NCI-H345 (cell line): ENCODE results near the gene MAPK8IP1.

Experiments used
- DNase-seq: peaks from one replicate; lab custom pipeline; 2025; lab: John Stamatoyannopoulos, UW

Gene MAPK8IP1

DNA sequence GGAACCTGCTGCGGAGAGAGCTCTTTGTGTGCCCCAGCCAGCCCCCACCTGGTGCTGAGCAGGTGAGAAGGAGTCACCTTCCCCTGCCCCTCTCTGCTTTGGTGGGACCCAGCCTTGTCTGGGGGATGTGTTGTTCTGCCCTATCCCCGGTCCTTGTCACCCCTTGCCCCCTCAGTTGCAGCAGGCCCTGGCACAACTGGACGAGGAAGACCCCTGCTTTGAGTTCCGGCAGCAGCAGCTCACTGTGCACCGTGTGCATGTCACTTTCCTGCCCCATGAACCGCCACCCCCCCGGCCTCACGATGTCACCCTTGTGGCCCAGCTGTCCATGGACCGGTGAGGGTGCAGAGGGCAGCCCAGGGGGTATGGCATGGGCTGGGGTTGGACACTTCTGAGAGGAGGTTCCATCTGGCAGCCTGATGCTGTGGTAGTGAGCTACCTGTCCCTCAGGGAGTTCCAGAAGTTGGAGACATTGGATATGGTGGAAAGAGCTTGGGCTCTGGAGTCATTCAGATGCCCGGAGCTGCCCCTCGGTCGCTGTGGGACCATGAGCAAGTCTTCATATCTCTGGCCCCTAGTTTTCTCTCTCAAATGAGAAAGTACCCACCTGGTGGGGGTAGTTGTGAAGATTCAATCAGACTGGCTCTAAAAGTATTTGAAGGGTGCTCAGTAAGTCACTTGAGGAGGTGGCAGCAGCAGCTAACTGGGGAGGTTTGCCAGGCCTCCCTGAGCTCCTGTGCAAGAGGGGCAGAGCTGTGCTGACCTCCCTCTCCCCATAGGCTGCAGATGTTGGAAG is 41.3 kb downstream of the MAPK8IP1 start:
- DNase-seq = no peak

DNA sequence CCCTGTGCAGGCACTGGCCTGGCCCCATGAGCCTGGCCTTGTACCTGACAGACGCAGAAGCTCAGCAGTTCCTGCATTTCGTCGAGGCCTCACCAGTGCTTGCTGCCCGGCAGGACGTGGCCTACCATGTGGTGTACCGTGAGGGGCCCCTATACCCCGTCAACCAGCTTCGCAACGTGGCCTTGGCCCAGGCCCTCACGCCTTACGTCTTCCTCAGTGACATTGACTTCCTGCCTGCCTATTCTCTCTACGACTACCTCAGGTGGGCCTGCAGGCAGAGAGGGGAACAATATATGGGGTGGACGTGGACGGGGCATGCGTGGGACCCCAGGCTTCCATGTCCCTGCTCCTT is 41.9 kb downstream of the MAPK8IP1 start:
- DNase-seq = no peak

DNA sequence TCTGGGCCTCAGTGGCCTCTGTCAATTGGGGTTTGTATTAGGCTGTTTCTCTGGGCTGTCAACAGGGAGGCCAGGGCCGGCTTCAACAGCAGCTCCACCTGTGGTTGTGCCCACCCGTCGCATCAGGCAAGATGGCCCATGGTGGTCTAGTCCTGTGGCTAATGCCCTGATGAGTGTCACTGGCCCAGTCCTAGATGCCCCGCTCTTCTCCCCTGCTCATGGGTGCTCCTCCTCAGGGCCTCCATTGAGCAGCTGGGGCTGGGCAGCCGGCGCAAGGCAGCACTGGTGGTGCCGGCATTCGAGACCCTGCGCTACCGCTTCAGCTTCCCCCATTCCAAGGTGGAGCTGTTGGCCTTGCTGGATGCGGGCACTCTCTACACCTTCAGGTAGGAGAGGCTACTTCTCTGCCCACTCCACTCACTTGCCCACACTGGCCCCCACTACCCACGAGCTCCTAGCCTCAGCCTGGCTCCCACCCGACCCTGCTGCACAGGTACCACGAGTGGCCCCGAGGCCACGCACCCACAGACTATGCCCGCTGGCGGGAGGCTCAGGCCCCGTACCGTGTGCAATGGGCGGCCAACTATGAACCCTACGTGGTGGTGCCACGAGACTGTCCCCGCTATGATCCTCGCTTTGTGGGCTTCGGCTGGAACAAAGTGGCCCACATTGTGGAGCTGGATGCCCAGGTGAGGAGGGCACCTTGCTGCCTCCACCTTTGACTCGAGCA is 42.4 kb downstream of the MAPK8IP1 start:
- no peak for DNase-seq

DNA sequence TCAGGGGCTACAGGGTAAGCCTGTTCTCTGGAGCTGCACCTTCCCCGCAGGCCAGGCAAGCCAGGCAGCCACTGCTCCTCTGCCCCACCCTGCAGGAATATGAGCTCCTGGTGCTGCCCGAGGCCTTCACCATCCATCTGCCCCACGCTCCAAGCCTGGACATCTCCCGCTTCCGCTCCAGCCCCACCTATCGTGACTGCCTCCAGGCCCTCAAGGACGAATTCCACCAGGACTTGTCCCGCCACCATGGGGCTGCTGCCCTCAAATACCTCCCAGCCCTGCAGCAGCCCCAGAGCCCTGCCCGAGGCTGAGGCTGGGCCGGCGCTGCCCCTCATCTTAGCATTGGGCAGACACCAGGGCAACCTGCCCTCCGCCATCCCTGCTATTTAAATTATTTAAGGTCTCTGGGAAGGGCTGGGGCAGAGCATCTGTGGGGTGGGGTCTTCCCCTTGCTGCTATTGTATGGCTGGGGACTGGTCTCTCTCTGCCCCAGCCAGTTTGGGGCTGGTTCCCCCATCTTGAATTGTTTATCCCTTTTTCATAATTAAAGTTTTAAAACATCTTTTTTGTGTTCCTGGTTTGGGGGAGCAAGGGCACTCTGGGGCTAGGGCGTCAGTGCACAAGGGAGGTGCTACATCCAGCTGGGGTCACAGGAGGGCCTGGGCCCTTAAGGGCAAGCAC is 43.2 kb downstream of the MAPK8IP1 start:
- DNase-seq = no peak

DNA sequence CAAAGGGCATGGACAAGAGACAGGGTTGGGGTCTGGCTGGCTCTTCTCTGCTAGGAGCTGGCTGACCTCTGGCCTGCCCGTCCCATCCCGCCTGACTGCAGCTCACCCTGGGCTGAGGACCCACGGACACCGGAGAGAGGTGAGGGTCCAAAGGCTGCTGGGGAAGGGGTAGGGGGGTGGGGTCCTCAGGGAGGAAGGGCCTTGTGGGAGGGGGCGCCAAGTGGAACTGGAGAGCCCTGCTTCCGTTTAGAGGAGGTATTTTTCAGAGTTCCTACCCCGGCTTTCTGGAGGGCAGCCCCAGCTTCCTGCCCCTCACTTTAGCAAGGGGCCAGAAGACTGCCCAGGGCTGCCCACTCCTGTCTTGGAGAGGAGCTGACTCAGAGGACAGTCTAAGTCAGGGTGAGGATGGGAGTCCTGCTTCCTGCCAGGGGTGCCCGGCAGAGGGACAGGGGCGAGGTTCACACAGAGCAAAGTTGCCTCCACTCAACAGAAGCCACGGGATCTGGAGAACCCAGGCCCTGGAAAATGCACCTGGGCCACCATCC is 44.1 kb downstream of the MAPK8IP1 start:
- DNase-seq = no peak

DNA sequence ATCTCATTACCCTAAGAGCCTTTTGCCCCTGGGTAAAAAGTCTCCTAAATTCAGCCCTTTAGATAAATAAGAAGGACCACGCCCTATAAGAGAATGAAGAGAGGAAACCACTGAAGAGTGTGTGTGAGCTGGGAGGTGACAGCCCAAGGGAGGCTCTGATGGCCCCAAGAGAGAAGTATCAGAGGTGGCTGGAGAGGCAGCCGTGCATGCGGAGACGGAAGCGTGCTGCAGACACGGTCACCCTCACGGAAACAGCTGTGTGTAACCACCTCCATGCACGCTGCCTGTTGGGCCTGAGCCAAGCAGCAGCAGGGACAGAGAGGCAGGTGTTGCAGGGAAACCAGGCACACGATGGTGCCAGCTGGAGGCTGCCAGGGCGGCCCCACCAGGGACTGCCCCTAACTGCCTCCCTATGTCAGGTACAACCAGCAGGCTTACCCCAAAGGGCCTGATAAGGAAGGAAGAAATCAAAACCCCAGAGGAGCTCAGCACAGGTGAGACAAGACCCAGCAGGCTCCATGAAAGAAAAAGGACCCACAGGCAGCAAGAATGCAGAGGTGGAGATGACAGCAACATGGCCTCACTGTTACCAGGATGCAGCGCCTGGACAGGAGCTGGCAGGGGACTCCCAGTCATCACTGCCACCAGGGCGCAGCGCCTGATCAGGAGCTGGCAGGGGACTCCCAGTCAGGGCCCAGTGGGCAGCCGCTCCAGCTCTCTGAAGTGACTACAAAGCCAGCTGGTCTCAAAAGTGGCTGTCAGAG is 44.8 kb downstream of the MAPK8IP1 start:
- DNase-seq = peak; percentile 92

DNA sequence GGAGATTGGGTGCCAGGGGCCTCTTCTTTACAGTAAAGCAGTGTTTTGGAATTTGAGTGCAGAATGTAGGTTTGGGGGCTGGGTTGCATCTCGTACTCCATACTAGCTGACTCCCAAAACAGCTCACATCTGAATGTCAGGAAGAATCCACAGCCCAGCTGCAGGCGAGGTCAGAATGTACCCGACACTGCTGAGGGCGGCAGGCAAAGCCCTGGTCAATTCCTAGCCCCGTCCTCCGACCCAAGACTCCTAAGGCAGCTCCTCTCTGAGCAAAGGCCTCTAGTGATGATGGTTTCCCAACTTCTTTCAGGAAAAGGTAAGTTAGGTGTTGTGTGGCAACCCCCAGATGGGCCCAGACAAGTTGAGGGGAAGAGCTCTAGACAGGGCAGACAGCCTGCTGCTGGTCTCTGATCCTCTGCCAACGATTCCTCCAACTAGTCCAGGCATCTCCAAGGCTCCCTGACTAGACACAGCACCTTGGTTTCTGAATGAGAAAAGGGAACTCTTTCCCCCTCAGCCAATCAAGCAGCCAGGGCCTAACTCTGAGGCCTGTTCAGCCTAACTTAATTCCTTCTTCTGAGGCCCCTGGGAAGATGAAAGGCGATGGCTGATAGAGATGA is 45.6 kb downstream of the MAPK8IP1 start:
- no peak for DNase-seq

DNA sequence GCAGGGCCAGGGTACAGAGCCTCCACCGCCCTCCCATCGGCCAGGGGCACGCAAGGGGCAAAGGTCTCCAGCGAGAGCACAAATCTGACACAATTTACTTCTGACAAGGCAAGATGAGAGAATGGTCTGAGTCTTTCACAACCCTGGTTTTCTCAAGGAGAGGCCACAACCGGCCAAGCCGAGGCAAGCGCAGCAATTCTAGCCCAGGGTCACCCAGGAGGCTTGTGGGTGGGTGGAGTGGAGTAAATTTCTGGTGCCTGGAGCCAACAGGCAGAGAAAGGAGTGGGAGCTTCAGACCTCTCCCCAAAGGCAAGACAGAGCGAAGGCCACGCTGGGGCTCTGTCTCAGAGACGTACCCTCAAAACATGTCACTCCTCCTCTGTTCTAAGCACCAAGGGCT is 46.3 kb downstream of the MAPK8IP1 start:
- no peak for DNase-seq

DNA sequence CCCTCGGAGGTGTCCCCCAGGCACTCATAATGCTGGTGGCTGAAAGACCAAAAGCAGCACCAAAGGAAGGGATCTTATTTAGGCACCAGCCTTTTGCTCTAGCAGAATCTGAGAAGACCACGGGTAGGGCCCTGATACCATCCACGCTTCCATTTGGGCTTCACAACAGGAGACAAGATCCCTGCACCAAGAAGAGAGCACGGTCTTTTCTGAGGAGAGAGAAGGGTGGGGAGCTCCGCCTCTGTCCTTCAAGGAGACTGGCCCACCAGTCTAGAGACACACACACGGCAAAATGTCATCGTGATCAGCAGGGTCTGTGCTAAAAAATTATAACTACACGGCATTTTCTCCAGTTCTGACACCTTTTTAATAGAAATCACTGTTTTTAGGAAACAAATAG is 46.8 kb downstream of the MAPK8IP1 start:
- DNase-seq = no peak

DNA sequence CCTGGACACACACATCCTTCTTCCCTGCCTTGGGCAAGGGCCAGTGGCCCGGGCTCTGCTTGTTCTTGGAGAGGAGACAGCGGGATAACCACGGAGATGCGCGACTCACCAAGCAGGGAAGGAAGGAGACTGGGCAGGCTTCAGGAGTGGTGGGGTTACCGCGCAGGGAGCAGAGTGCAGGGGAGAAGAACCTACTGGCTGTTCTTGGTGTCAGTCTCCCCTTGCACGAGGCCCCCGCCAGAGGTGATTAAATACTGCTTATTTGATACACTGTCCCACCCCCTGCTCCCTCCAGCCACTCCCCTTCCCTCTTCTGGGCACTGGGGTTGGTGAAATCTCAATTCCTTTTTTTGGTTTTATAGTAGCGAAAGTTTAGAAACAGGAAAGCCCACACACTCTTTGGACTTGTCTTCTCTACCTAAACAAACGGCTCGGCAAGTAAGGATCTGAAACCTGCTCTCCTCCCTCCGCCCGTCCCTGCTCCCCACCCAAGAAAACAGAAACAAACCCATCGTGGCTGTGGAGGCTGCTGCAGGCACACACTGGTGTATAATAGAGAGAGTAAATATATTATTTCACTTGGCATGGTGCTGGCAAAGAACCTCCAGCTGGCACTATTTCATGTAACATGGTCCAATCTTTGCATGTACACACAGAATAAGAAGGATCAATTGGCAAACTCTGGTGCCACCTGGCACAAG is 47.8 kb downstream of the MAPK8IP1 start:
- DNase-seq = no peak

DNA sequence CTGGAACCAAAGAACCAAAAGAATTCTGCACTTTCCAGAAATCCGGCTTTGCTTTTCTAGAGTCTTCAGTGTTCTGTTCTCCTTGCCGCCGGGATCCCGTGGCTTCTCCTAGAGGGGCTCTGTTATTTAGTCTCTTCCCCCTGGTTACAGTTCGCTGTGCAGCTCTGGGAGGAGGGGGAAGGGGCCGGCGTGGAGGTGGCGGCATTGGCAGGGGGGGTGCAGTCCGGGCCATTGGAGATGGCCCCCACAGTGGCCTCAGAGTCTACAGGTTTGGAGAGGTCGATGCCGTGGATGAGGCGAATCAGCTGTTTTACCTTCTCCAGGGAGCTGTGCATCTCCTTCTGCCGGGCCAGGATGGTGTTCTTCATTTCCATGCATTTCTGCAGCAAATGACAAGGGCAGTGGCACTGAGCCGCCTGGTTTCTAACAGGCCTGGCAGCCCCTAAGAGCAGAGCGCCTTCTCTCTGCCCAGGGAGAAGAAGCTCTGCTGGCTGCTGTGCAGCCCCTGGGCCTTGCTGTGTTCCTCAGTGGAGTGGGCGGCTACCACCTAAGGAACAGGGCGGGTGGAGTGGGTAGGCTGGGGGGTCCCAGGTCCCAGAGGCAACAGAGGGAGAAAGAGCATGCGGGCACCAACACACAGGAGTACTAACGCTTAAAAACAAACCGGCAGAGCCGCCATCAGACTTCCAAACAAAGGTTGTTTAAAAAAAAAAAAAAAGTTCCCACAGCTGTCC is 48.6 kb downstream of the MAPK8IP1 start:
- no peak for DNase-seq

DNA sequence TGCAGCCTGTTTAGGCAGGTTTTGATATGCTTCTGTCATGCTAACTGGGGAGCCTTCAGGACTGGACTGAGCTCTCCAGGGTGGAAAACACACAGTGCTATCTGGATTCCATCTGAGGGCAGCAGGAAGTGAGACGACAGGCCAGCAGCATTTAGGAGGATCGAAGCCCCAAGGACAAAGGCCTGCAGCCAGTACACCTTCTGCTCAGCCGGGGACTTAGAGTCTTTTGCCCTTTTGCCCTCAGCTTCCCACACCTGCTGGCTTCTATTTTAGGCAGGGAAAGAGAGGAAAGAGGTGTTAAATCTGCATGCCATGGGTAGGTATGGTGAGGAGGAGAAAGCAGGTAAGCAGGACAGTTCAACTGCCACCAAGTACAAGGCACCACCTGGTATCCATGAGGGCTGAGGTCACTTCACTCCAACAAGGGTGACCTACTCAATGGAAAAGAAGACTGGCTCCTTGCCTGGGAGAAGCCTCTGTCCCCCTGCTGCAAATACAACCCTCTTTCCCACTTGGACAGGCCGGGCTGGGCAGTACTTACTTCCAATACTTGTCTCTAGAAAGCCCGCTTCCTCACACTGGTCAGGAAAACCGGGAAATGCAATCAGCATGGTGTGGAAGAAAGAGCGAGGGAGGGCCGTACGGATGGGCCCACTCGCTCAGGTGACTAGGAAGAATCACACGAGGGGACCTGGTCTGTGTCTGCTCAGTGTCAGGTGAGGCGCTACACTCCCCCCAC is 49.3 kb downstream of the MAPK8IP1 start:
- DNase-seq = no peak

DNA sequence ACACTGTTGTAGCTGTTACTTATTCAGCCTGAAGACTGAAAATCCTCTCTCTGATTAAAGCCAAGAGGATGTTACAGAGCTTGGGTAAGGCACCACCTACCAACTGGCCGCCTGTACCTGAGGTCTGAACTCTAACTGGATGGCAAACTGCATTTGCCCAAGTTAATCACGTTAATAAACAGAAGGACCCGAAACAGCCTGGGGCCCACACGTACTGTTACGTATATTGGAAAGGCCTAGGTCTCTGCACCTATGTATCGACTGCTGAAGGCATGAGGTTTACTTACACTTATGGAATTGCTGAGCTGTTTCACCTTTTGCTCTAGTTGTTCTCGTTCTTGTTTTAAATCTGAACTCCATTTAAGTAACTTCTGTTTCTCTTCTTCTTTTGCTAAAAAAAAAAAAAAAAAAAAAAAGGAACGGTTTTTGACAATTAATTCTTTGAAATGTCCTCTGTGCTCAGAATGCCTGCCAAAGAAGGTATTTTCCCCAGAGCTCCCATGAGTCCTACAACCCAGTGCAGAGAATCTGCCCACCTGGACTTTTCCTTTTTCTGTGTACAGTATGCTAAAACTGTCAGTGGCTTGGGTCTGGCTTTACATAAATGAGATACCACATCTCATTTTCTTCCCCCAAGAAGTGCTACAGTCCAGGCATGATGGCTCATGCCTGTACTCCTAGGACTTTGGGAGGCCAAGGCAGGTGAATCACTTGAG is 50.1 kb downstream of the MAPK8IP1 start:
- no peak for DNase-seq

DNA sequence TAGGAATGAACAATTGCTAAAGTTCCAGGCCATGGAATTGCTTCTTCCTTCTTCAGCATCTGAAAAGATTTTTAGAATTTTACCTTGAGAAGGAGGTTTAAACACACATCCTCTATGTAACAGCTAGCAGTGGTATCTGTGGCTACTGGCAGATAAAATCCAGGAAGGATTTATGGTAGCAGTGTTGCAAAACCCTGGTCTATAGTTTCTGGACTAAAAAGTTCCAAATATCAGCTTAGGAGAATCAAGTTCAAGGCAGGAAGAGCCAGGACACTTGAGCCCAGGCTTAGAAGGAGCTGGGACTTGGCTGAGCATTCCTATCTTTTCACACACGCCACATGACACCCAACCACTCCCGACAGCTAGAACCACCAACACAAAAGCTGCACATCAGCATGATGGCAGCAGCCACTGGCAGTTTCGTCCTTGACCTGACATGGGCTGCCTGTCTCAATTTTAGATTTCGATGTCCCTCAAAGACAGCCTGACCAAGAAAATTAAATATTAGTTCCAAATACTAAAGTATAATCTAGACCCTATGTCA is 51.1 kb downstream of the MAPK8IP1 start:
- DNase-seq = no peak

DNA sequence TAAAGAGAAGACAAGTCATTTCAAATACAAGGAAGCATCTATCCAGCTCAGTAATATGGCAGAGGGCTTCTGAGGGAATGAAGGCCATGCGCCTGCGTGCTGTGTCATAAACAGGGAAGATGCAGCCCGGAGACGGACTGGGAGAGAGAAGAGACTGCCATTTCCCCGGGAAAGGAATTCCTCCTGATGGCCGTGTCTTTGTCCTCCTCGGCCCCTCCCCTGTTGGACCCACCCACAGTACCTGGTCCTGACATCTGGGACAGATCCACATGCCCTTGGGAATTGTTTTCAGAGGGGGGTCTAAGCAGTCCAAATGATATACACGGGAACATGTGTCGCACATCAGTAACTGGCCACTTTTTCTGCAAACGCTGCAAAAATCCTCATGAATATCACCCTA is 52.5 kb downstream of the MAPK8IP1 start:
- DNase-seq = no peak

DNA sequence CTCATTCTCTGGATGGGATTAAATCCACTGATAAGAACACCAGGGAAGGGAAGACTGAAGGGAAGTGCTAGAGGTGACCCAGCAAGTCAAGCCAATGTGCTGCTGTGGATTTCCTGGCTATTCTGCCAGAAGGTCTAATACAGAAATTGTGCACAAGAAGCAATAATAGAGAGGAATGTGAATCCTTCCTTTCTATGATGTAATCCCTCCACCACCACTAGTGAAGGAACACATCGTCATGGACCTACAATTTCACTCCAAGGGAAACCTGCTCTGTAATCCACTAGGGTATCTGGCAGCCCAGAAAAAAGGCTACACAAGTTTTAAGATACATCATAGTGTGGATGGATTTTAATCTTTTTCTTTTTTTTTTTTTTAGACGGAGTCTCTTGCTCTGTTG is 54.4 kb downstream of the MAPK8IP1 start:
- DNase-seq = no peak

DNA sequence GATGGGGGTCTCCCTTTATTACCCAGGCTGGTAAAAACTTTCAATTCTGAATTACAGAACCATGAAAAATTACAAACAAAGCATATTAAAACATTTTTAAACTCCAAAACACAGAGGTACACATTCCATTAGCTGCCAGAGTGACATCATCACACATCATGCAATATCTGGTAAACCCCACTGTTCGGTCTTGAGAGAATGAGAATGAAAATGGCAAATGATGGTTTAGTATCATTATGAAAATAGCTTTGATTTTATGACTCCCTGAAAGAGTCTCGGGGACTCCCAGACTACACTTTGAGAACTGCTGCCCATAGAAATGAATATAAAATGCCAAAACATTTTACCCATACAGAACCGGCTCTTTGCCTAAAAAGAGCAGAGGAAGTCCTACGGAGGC is 55.8 kb downstream of the MAPK8IP1 start:
- no peak for DNase-seq

DNA sequence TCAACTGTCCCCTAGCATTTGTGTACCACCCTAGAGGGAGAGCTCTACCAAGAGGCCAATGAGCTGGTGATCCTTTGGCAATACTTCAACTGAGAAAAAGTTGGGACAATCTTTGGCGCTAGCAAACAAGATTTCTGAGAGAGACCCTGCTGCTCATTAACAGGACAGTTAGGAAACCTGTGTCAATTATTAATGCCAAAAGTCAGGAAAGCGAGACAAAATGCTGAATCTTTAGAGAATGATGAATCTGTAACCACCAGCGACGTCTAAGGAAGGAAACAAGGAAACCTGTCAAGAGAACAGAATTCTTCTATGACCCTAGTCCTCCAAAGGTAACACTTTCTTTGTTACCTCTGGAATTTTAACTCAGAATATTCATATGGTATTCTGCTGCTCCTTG is 56.9 kb downstream of the MAPK8IP1 start:
- DNase-seq = no peak
